CMK (cell line): Measurements from ENCODE around the gene ZFYVE27.

Experiments
- DNase-seq: peaks from one replicate; pipeline ENCODE4 v3.0.0-alpha.2; 2010; ENCODE audit warnings: low read depth

ZFYVE27 gene

GRCh38 chr10:97791824-97792721 is 55.1 kb downstream of the ZFYVE27 start:
- DNase-seq, result no peak

DNA sequence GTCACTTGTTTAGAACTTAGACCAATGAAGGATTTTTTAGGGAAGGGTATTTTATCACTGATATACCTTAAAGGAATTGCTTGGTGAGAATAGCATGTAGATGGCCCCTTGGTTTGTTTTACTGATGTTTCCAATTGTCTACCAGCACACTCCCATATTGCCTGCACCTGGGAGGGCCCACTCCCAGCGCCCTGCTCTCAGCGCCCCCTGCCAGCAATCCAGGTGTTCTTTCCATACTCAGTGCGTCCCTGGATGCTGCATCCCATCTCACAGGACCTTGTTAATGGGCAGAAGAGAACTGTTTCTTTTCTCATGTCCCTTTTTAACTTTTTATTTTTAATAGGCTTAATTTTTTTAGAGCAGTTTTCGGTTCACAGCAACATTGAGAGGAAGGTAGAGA is 59.0 kb downstream of the ZFYVE27 start:
- DNase-seq, result no peak

DNA sequence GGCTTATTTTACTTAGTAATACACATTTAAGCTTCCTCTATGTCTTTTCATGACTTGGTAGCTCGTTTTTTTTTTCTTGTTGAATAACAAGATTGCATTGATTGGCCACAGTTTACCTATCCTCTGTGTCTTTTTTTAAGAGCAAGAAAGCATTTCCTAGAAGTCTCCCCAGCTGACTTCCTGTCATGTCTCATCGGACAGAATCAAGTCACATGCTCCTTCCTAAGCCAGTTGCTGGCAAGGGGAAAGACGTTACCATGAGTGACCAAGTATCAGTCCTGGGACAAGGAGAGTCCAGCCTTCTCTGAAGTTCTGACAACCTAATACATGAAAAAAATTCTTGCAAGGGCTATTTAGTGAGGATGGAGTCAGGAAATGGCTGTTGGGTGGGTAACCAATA is 59.7 kb downstream of the ZFYVE27 start:
- no peak for DNase-seq

- DNase-seq, result no peak
Observed at GRCh38 chr10:97798958-97799610, 62.2 kb downstream of the ZFYVE27 start.

- no peak for DNase-seq
Observed at GRCh38 chr10:97800474-97800873, 63.5 kb downstream of the ZFYVE27 start.

DNA sequence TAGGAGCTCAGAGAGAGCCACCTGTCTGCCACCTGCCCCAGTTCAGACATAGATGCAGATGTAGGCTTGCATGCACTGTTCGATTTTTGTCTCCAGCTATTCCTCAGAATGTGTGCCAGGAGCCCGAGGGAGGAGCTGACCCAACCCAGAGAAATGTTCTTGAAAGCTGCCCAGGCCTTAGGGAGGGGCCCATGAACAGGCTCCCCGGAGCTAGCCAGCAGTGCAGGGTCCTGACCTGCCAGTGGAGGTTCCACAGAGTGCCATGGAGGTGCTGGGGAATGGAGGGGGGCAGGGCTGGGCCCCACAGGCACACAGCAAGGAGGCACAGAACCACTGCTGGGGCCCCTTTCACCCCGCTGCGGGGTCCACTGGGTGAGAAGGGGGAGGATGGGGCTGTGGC is 64.5 kb downstream of the ZFYVE27 start:
- no peak for DNase-seq

GRCh38 chr10:97805096-97805884 is 68.4 kb downstream of the ZFYVE27 start:
- no peak for DNase-seq

DNA sequence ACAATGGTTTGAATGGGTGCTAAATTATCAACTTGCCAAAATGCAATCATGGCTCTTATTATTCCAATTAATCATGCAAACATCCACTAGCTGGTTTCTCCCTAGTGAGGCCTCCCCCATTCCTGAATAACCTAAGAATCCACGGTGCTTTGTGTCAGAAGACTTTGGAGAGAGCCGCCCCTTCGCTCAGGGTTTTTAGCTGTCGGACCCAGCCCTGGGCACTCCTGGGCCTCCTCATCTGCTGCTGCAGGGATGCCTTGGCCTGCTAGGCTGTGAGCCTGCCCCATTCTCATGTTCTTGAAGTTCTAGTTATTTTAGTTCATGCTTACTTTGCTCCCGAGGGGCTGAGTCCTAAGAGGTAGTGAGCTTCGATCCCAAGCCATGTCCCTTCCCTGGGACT is 69.0 kb downstream of the ZFYVE27 start:
- DNase-seq, result no peak

DNA sequence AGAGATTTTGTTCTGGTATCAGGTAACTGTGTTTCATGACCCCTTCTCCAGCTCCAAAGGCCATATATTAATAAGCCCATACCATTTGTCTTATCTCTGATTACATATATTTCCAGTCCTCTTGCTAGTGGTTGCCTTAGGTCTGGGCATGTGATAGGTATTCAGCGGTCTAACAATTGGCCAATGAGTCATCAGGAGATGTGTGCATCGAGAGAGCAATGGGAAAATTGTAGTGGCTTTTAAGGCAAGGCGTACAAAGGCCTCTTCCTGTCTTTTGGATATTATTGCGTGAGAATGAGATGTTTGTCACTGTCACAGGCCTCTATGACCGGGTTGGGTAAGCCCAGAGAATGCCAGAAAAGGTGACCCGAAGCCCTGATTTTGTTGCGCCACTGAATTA is 73.5 kb downstream of the ZFYVE27 start:
- no peak for DNase-seq
